NCI-H748 treated with DMSO at 0.1 percent for 48 hours (cell line): Measurements from ENCODE around the gene NLRP1.

ENCODE experiments used
- DNase-seq: peaks from one replicate; lab custom pipeline; 2025; lab: John Stamatoyannopoulos, UW

NLRP1 gene

DNA sequence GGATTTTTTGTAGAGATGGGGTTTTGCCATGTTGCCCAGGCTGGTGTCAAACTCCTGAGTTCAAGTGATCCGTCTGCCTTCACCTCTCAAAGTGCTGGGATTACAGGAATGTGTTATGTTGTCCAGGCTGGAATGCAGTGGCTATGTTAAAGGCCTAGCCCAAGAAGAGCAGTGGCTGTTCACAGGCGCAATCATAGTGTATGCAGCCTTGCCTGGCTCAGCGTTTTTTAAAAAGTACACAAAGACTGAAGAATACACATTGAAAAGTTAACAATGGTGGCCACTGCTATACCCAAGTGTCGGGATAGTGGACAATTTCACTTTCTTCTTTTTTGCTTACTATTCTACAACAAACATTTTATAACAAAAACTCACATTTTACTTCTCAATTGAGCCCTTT, 105.3 kb downstream of the NLRP1 start:
- no peak for DNase-seq

DNA sequence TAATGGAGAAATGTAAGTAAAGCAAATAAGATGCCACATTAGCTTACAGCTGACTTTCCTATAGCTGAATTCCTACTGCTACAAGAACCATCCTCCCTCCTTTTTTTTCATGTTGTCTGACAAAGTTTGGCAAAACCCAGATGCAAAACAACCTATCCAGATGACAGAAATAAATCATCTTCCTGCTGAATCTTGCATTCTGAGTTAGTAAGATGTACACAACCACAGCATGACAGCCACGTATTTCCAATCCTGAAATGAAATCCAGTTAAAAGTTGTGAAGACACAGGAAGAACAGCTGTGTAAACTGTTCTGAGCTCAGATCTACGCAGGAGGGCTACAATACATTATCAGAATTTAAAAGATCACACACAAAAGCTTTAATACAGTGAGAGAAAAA, 110.4 kb downstream of the NLRP1 start:
- no peak for DNase-seq

DNA sequence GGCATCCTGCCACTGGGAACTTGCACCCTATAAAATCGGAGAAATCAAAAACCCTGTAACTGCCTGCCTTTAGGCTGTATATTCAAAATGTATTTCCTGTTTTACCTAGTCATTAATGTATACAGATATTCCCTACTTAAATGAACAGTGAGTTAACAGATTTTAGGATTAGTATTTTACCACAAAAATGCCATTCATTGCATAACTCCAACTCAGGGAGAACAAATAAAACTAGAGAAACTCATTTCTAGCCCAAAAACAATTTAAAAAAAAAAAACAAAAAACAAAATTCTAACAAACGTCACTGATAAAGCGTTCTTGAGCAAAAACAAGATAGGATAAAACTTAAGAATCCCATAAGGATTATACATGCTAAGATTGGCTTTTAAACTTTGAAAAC, 111.8 kb downstream of the NLRP1 start:
- no peak for DNase-seq

DNA sequence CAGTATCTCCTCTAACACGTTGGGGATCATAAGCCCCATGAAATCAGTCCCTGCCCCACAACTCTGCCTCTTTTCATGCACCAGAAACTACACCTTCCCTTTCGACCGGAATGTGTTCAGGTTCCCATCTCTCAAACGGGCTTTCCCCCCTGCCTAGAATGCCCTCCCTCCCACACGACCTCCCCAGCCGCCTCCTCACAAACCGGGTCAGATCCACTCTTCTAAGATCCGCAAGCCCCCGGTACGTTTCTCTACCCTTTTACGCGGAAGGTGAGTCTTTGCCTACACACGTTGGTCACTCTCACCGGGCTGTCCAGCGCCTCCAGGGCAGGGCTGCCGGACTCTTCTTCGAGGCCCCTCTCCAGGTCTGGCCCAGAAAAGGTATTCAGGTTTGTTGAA, 116.2 kb downstream of the NLRP1 start:
- DNase-seq, result no peak

DNA sequence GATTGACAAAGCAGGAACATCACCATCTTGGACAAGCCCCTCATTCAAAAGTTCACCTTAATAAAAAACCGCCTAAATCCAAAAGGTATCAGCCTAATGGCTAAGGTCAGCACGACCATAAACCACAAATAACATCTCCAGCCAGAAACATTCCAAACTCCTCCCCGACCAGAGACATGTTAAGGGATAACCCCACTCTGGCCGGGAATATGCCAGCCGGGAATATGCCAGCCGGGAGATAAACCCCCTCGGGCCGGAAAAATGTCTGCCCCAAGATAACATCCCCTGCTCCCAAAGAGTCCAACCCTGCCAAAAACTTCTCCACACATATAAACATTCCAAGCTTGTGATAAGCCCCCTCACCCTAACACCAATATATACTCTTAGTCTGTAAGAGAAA, 116.9 kb downstream of the NLRP1 start:
- DNase-seq, result no peak

DNA sequence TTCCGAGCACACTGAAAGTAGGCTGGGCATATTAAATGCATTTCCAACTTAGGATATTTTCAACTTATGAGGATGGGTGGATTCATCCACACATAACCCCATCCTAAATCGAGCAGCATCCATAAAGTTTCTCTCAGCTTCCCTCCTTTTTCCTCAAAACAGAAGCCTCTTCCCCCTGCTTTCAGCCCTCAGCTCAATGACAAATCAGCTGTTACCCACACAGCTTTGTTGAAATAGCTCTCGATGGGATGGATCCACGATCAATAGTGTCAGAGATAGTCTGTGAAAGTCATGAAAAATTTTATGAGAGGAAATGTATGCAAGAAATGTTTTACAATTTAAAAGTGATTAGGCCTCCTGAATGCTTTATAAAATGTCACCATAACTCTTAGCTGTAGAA, 118.0 kb downstream of the NLRP1 start:
- DNase-seq, result no peak

DNA sequence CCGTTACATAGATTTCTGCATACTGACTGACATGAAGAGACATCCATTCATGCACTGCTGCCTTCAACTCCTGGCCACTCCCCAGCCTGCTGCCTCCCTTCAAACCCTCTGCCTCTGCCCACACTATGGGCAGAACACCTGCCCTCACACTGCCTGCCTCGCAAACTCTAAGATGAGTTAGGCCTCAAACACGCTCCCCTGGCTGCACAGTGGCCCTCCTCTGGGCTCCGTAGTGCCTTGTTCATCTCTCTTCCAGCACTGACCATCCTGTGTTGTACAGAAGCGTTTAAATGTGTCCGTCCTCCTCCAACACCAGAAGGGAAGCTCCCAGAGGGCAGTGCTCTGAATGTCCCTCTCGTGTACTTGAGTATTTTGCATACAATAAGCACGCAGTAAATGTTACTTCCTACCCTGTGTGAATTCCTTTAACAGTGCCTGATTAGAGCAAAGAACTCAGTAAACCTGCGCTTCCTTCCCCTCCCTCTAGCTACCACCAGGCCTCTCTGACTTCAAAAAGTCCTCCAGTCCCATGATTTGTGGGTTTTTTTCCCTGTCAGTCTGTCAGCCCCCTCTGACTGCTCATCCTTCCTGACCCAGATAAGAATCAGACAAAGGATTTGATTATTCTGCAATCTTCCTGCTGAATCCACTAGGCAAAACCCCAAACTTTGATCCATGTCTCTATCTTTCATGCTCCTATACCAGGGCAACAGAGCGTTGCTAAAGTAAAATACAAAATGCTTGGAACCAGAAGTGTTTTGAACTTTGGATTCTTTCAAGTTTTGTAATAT, 119.4 kb downstream of the NLRP1 start:
- DNase-seq, result no peak
